Measurements from ENCODE around the gene KCNE4.

- TF ChIP-seq CTCF (IDR thresholded peaks at IDR 0.05) (no peak), POLR2A (IDR thresholded peaks at IDR 0.05) (no peak)
Observed at GRCh38 chr2:223019390-223019930, 32.5 kb upstream of the KCNE4 start.
